ENCODE measurements around the gene SH3BGRL2. TPM values are rescaled to one million over a fixed set of nuclear protein-coding genes. Genes with fewer than 3 reads are reported as not detected.
"Not testable (repeated sequence)": the region's sequence is repeated elsewhere in the genome, so short reads cannot be mapped to it uniquely, and the experiment has no call there.

Gene SH3BGRL2
- total and polyA plus RNA-seq, 2 of the 4 experiments (the other 2 are of a cell fraction) = 2.4 to 5.6 TPM

DNA sequence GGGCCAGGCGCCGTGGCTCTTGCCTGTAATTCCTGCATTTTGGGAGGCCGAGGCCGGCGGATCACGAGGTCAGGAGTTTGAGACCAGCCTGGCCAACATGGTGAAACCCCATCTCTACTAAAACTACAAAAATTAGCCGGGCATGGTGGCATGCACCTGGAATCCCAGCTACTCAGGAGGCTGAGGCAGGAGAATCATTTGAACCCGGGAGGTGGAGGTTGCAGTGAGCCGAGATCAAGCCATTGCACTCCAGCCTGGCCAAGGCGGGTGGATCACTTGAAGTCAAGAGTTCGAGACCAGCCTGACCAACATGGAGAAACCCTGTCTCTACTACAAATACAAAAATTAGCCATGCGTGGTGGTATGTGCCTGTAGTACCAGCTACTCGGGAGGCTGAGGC, 12.7 kb upstream of the SH3BGRL2 start:
- H4K91ac ChIP-seq (ENCODE audit: insufficient read depth, low read depth, low read length); H3K23ac ChIP-seq (ENCODE audit: low read depth, low read length); H3K27me3 ChIP-seq (ENCODE audit: control insufficient read depth, insufficient read depth, low read length); H4K20me1 ChIP-seq (ENCODE audit: insufficient read depth, low read length); POLR2A ChIA-PET (ENCODE audit: unreplicated experiment); H2BK120ac ChIP-seq (ENCODE audit: low read depth, low read length); H3K4ac ChIP-seq (ENCODE audit: low read depth, low read length); intact Hi-C loops (cut with micrococcal nuclease); dilution Hi-C loops (cut with HindIII; ENCODE audit: low sequenced_read_pairs, unreplicated experiment); H2BK5ac ChIP-seq (ENCODE audit: low read depth, low read length, poor library complexity, severe bottlenecking); H3K36me3 ChIP-seq (ENCODE audit: control insufficient read depth, insufficient read depth, low read length); H3K27ac ChIP-seq (ENCODE audit: insufficient read depth, low read length); H2BK20ac ChIP-seq (ENCODE audit: low read depth, low read length); H3K9me1 ChIP-seq (ENCODE audit: insufficient read depth, low read length); DNase-seq; H3K79me1 ChIP-seq (ENCODE audit: low read depth in 1 of 2, low read length in 2 of 2); H4K8ac ChIP-seq (ENCODE audit: low read depth in 2 of 2, low read length in 2 of 2); H3K56ac ChIP-seq (ENCODE audit: extremely low read depth, insufficient read depth, low read length); H2AK9ac ChIP-seq (replicated peaks; ENCODE audit: low read depth, low read length, poor library complexity); ATAC-seq (ENCODE audit: low read depth); H3K4me2 ChIP-seq (ENCODE audit: low read depth, low read length); H3K18ac ChIP-seq (ENCODE audit: low read depth, low read length); H2AFZ ChIP-seq (replicated peaks; ENCODE audit: low read length, poor library complexity); H3K9me3 ChIP-seq (ENCODE audit: control insufficient read depth, insufficient read depth, low read length); H3K14ac ChIP-seq (replicated peaks; ENCODE audit: low read depth, low read length); CTCF ChIA-PET; H3K4me3 ChIP-seq (ENCODE audit: insufficient read depth, low read depth, low read length); H3K4me1 ChIP-seq (ENCODE audit: control insufficient read depth, insufficient read depth, low read length); H4K5ac ChIP-seq (ENCODE audit: low read depth, low read length); H3K9ac ChIP-seq (ENCODE audit: low read depth, low read length); H2BK15ac ChIP-seq (ENCODE audit: low read depth, low read length); in situ Hi-C loops (cut with MboI; ENCODE audit: low sequenced_read_pairs); H2AK5ac ChIP-seq (ENCODE audit: low read depth, low read length); BruUV-seq (replicated peaks): not testable (repeated sequence)
- no CpG with 5 or more reads among the region's 13 CpGs for WGBS, 2 experiments (ENCODE audit: extremely low coverage in 2 of 2, insufficient read length in 1 of 2)

All from IMR-90 (cell line).